ENCODE measurements around the gene CD22. TPM values are rescaled to one million over a fixed set of nuclear protein-coding genes. Genes with fewer than 3 reads are reported as not detected.

CD22 gene
- total and polyA plus RNA-seq, 9 donors = 54.2 to 264 (median 113) TPM

DNA sequence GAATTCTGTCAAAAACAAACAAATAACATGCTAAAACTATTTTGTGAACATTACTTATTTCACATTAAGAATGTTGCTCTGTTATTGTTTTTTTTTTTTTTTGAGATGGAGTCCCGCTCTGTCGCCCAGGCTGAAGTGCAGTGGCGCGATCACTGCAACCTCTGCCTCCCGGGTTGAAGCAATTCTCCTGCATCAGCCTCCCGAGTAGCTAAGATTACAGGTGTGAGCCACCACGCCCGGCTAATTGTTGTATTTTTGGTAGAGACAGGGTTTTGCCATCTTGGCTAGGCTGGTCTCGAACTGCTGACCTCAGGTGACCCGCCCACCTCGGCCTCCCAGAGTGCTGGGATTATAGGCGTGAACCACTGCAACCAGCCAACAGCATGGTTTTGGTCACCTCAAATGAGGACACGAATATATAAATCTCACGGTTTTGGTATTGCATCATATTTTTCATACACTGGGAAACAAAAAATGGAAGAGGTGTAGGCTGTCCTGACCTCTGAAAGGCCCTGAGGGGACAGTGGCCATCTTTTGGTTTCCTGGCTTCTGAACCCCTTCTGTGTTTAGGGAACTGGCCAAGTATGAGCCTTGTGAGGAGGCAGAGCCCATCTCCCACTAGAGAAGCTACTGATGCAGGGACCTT, 67.4 kb downstream of the CD22 start:
- Histone ChIP-seq H3K4me1 (ENCODE audit: insufficient read depth) (no peaks in the 10 kb centered on the region), H3K27me3 (no peaks in the 10 kb centered on the region), H3K27ac (no peak overlapping the region), H3K36me3 (no peaks in the 10 kb centered on the region), H3K9me3 (no peaks in the 10 kb centered on the region), H3K4me3 (no peak overlapping the region)
- no peak for TF ChIP-seq EP300 (IDR thresholded peaks at IDR 0.05)
- TF ChIP-seq, protein P1, sequence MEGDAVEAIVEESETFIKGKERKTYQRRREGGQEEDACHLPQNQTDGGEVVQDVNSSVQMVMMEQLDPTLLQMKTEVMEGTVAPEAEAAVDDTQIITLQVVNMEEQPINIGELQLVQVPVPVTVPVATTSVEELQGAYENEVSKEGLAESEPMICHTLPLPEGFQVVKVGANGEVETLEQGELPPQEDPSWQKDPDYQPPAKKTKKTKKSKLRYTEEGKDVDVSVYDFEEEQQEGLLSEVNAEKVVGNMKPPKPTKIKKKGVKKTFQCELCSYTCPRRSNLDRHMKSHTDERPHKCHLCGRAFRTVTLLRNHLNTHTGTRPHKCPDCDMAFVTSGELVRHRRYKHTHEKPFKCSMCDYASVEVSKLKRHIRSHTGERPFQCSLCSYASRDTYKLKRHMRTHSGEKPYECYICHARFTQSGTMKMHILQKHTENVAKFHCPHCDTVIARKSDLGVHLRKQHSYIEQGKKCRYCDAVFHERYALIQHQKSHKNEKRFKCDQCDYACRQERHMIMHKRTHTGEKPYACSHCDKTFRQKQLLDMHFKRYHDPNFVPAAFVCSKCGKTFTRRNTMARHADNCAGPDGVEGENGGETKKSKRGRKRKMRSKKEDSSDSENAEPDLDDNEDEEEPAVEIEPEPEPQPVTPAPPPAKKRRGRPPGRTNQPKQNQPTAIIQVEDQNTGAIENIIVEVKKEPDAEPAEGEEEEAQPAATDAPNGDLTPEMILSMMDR (IDR thresholded peaks at IDR 0.05) = no peak
- TF ChIP-seq POLR2A (IDR thresholded peaks at IDR 0.05) = no peak
- DNase-seq = no peak
- intact Hi-C loops (cut with DNase I) = no loop called here
- 88 to 92% (median 91%) methylated on average over 14 of the region's 14 CpGs for WGBS, 3 donors

Small RNA genes within 50 kb of the gene (microRNA-seq; reads per million reads assigned to microRNA genes)
- 1.4 to 6.8 (median 6.4) reads per million in 3 donors for gene MIR5196

Other genes starting within 250 kb of the CD22 start
- gene FXYD3, start 213.4 kb upstream of the CD22 start, total RNA-seq = 10 to 100 TPM in 1 of 7 donors, 1 to 10 TPM in 4, under 1 TPM in 1, not detected in 1; 0.25 to 33.2 (median 4.1) TPM
- gene FXYD3, start 213.4 kb upstream of the CD22 start, polyA plus RNA-seq = under 1 TPM in 1 of 2 donors, not detected in 1; 0.23 TPM
- gene LGI4, start 194.1 kb upstream of the CD22 start, total RNA-seq = 1 to 10 TPM; 1.9 to 7.5 (median 3.8) TPM
- gene LGI4, start 194.1 kb upstream of the CD22 start, polyA plus RNA-seq = 10 to 100 TPM; 11.9 to 13.3 TPM
- 100 to 1,000 TPM in 3 of 7 donors, 10 to 100 TPM in 4; 26.7 to 204 (median 95.8) TPM for gene FXYD1, start 190.4 kb upstream of the CD22 start, total RNA-seq
- gene FXYD1, start 190.4 kb upstream of the CD22 start, polyA plus RNA-seq = 100 to 1,000 TPM in 1 of 2 donors, 10 to 100 TPM in 1; 88.5 to 134 TPM
- 1 to 10 TPM in 3 of 7 donors, under 1 TPM in 3, not detected in 1; 0.30 to 2.8 (median 1.0) TPM for gene FXYD7, start 185.9 kb upstream of the CD22 start, total RNA-seq
- gene FXYD7, start 185.9 kb upstream of the CD22 start, polyA plus RNA-seq = under 1 TPM in 1 of 2 donors, not detected in 1; 0.38 TPM
- 10 to 100 TPM in 6 of 7 donors, 1 to 10 TPM in 1; 8.2 to 37.1 (median 17.9) TPM for gene FXYD5, start 174.5 kb upstream of the CD22 start, total RNA-seq
- gene FXYD5, start 174.5 kb upstream of the CD22 start, polyA plus RNA-seq = 10 to 100 TPM; 31.2 to 79.3 TPM
- not detected for gene FAM187B, start 100.4 kb upstream of the CD22 start, total RNA-seq
- gene FAM187B, start 100.4 kb upstream of the CD22 start, polyA plus RNA-seq = under 1 TPM in 1 of 2 donors, not detected in 1; 0.06 TPM
- gene LSR, start 80.2 kb upstream of the CD22 start, total RNA-seq = 10 to 100 TPM in 4 of 7 donors, 1 to 10 TPM in 3; 7.2 to 69.8 (median 12.9) TPM
- 10 to 100 TPM in 1 of 2 donors, 1 to 10 TPM in 1; 3.3 to 13.4 TPM for gene LSR, start 80.2 kb upstream of the CD22 start, polyA plus RNA-seq
- 100 to 1,000 TPM; 105 to 218 (median 159) TPM for gene USF2, start 60.2 kb upstream of the CD22 start, total RNA-seq
- gene USF2, start 60.2 kb upstream of the CD22 start, polyA plus RNA-seq = 100 to 1,000 TPM; 130 to 169 TPM
- gene HAMP, start 46.7 kb upstream of the CD22 start, total RNA-seq = 1 to 10 TPM in 3 of 7 donors, under 1 TPM in 2, not detected in 2; 0.43 to 4.0 (median 1.3) TPM
- 1 to 10 TPM in 1 of 2 donors, not detected in 1; 1.1 TPM for gene HAMP, start 46.7 kb upstream of the CD22 start, polyA plus RNA-seq
- gene MAG, start 37.0 kb upstream of the CD22 start, total RNA-seq = 100 to 1,000 TPM in 3 of 7 donors, 10 to 100 TPM in 4; 58.0 to 146 (median 94.2) TPM
- gene MAG, start 37.0 kb upstream of the CD22 start, polyA plus RNA-seq = 100 to 1,000 TPM in 1 of 2 donors, 1 to 10 TPM in 1; 1.1 to 106 TPM
- gene FFAR1, start 18.7 kb downstream of the CD22 start, total RNA-seq = 1 to 10 TPM in 5 of 7 donors, under 1 TPM in 2; 0.11 to 5.0 (median 1.8) TPM
- gene FFAR1, start 18.7 kb downstream of the CD22 start, polyA plus RNA-seq = under 1 TPM; 0.32 to 0.67 TPM
- under 1 TPM in 4 of 7 donors, not detected in 3; 0.15 to 0.43 (median 0.21) TPM for gene FFAR3, start 29.3 kb downstream of the CD22 start, total RNA-seq
- gene FFAR3, start 29.3 kb downstream of the CD22 start, polyA plus RNA-seq = under 1 TPM in 1 of 2 donors, not detected in 1; 0.12 TPM
- not detected for gene GPR42, start 41.9 kb downstream of the CD22 start, total RNA-seq
- gene GPR42, start 41.9 kb downstream of the CD22 start, polyA plus RNA-seq = not detected
- gene FFAR2, start 119.1 kb downstream of the CD22 start, total RNA-seq = under 1 TPM in 2 of 7 donors, not detected in 5; 0.20 to 0.32 TPM
- gene FFAR2, start 119.1 kb downstream of the CD22 start, polyA plus RNA-seq = under 1 TPM; 0.32 to 0.47 TPM
- gene KRTDAP, start 161.3 kb downstream of the CD22 start, total RNA-seq = 1 to 10 TPM in 1 of 7 donors, under 1 TPM in 4, not detected in 2; 0.54 to 1.6 (median 0.75) TPM
- gene KRTDAP, start 161.3 kb downstream of the CD22 start, polyA plus RNA-seq = not detected
- 100 to 1,000 TPM in 3 of 7 donors, 10 to 100 TPM in 4; 82.1 to 177 (median 98.4) TPM for gene DMKN, start 184.5 kb downstream of the CD22 start, total RNA-seq
- gene DMKN, start 184.5 kb downstream of the CD22 start, polyA plus RNA-seq = 10 to 100 TPM; 58.3 to 59.0 TPM
- gene SBSN, start 199.1 kb downstream of the CD22 start, total RNA-seq = not detected
- not detected for gene SBSN, start 199.1 kb downstream of the CD22 start, polyA plus RNA-seq
- not detected for gene GAPDHS, start 204.3 kb downstream of the CD22 start, total RNA-seq
- gene GAPDHS, start 204.3 kb downstream of the CD22 start, polyA plus RNA-seq = not detected
- gene TMEM147, start 216.4 kb downstream of the CD22 start, total RNA-seq = 10 to 100 TPM; 61.4 to 87.7 (median 66.8) TPM
- 100 to 1,000 TPM in 1 of 2 donors, 10 to 100 TPM in 1; 80.9 to 105 TPM for gene TMEM147, start 216.4 kb downstream of the CD22 start, polyA plus RNA-seq
- gene ATP4A, start 234.5 kb downstream of the CD22 start, total RNA-seq = not detected
- gene ATP4A, start 234.5 kb downstream of the CD22 start, polyA plus RNA-seq = under 1 TPM in 1 of 2 donors, not detected in 1; 0.02 TPM

All from ovary (tissue), 9 donors.